ENCODE data around the gene ZNF134.

The ZNF134 gene

GRCh38 chr19:57641715-57642234 is 27.7 kb downstream of the ZNF134 start:
- no peak for DNase-seq

GRCh38 chr19:57642396-57643046 is 28.5 kb downstream of the ZNF134 start:
- DNase-seq = no peak

- DNase-seq = no peak
Observed at GRCh38 chr19:57643734-57644133, 29.7 kb downstream of the ZNF134 start.

GRCh38 chr19:57648331-57649003 is 34.4 kb downstream of the ZNF134 start:
- DNase-seq = no peak

- DNase-seq = no peak
Observed at GRCh38 chr19:57651654-57651996, 37.6 kb downstream of the ZNF134 start.

- DNase-seq = no peak
Observed at GRCh38 chr19:57653689-57654088, 39.6 kb downstream of the ZNF134 start.

- DNase-seq = no peak
Observed at GRCh38 chr19:57655443-57655842, 41.4 kb downstream of the ZNF134 start.

- DNase-seq = no peak
Observed at GRCh38 chr19:57656346-57656745, 42.3 kb downstream of the ZNF134 start.

- DNase-seq = no peak
Observed at GRCh38 chr19:57664269-57665127, 50.5 kb downstream of the ZNF134 start.

- DNase-seq = no peak
Observed at GRCh38 chr19:57665261-57665806, 51.3 kb downstream of the ZNF134 start.

- no peak for DNase-seq
Observed at GRCh38 chr19:57667228-57667627, 53.2 kb downstream of the ZNF134 start.

GRCh38 chr19:57668635-57669034 is 54.6 kb downstream of the ZNF134 start, which contains the start of gene ZSCAN4:
Gene ZSCAN4, plus strand, starts transcription at chr19:57668935. Its CDS starts 7,211 bp downstream, at chr19:57676146.
- no peak for DNase-seq

- DNase-seq = no peak
Observed at GRCh38 chr19:57671124-57671895, 57.3 kb downstream of the ZNF134 start.

- DNase-seq = no peak
Observed at GRCh38 chr19:57672466-57672865, 58.4 kb downstream of the ZNF134 start.

Data from activated CD4-positive, alpha-beta T cell treated with anti-CD3 and anti-CD28 coated beads, Interleukin-2, amount 50 U/mL, for 4 hours (primary cell).